HG03469 (cell line): ENCODE data around the gene ASIC2.

ENCODE experiments used
- ATAC-seq: cut with Tn5 transposase; IDR thresholded peaks from one replicate; pipeline ENCODE4 v1.9.1; 2021; ENCODE audit warnings: mild to moderate bottlenecking, moderate library complexity, moderate number of reproducible peaks; ENCODE audit not compliant: unreplicated experiment

The ASIC2 gene

DNA sequence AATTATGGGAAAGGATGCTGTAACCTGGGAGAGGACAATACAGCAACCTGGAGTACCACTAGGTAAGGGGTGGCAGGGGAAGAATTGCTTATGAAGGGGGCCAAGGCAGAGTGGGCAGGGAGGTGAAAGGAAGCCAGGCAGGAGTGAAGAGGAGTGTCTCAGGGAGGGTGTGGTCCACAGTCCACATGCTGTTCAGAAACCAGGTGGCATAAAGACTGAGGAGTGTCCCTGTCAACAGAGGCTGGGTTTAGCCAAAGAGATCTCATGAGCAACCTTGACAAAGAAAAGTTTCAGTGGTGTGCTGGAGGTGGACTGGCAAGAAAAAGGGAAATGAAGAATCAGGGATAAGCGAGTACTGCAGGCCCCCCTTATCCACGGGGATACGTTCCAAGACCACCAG, 213.0 kb downstream of the ASIC2 start:
- ATAC-seq = no peak

DNA sequence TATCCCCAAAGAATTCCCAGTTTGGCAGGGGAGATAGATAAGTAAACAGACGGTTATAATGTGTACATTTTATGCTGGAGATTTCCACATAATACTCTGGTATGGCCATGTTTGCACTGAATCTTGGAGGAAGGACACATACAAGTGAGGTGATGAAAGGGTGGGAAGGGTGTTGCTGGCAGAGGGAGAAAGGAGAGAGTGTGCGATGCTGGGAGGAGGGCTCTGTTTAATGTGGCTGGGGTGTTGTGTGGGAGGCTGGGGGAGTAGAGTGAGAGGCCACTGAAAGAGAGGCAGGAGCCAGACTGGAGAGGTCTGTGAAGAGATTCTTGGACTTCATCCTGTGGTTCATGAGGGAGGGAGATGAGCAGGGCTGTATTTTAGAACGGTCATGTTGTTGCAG, 213.9 kb downstream of the ASIC2 start:
- no peak for ATAC-seq

DNA sequence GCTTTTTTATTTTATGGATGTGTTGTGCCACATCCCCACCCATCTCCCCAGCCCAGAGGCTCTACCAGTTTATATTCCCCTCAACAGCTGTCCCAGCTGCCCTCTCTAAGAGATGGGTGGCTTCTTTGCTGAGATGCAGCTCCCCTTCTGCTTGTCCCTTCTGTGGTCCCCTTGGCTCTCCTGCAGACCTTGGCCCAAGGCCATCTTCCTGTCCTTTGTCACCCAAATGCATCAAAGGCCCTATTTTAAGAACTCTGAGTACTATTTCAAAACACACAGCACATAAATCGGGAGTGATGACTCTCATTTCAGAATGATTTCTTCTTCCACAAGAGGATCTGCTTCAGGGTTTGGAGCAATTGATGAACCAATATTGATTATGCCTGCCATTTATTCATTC, 216.1 kb downstream of the ASIC2 start:
- ATAC-seq = no peak

DNA sequence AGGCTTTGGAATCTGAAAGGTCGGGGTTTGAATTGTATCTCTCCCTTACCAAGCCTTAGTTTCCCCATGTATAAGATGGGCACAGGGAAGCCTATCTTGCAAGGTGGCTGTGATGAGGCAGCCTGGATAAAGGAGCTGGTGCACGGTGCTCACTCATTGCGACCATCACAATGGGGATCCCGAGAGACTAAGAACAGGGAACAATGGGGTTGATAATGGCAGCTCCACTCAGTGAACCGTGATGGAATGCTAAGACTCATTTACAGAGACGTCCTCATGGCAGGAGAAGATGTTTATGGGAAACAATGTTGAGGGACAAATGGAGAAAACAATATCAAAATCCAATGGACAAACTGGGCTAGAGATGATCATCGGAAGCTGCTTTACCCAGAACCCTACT, 219.7 kb downstream of the ASIC2 start:
- no peak for ATAC-seq

DNA sequence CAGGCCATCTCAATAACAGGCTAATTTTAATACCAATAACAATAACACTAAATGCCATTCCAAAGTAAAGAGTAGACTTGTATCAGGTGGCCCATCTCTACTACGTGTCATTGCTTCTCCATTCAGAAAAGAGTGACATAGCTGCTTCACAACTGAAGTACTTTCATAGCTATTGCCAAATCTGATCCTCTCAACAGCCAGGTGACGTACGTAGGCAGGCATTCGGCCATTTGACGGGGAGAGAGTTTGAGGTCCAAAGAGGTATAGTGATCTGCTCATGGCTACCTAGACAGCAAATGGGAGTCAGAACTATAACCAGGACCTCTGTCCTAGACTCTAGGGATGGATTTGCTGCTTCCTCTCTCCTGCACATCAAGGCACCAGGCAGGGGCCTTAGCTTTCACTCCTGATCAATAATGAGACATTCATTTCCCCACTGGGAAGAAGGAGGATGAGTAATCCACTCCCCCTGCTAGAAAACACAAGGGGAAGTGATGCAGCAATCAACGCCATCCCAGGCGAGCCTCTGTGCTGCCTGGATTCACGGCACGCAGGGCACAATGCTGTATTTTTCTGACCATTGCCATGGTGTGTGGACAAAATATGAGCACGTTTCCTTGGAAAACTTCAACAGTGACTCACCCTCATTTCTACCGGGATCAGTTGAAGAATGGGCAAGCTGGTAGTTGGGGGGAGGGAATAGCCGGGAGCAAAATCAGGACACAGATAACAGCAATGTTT, 220.5 kb downstream of the ASIC2 start:
- ATAC-seq = no peak

DNA sequence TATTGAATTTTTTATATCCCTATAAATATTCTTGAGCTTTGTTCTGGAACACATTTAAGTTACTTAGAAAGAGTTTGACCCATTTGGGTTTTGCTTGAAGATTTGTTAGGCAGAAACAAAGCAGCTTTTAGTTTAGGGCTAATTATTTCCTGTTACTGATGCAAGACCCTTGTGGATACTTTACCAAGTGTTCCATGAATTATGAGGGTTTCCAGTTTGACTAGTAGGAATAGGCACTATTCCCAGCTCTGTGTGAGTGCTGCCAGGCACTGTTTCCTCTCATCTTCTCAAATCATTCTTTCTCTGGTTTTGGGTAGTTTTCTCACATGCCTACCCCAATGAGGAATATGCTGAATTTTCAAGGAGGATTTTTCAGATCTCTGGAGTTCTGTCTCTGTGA, 221.4 kb downstream of the ASIC2 start:
- no peak for ATAC-seq

DNA sequence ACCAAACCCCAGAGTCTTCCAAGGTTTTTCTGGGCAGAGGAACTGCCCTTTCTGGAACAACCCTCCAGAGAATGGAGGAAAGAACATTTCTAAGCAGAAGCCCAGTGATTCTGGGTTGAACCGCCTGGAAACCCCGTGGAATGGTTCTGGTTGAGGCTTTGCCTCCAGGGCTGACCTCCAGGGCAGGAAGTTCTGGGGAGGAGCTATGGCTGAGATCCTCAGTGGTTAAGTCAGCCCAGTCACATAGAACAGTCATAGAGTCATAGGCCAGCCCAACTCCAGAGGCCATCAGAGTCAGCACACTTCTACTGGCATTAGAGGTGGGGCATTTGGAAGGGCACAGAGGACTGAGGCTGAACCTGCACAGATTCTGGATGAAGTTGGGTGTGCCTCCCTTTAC, 235.5 kb downstream of the ASIC2 start:
- ATAC-seq = no peak

DNA sequence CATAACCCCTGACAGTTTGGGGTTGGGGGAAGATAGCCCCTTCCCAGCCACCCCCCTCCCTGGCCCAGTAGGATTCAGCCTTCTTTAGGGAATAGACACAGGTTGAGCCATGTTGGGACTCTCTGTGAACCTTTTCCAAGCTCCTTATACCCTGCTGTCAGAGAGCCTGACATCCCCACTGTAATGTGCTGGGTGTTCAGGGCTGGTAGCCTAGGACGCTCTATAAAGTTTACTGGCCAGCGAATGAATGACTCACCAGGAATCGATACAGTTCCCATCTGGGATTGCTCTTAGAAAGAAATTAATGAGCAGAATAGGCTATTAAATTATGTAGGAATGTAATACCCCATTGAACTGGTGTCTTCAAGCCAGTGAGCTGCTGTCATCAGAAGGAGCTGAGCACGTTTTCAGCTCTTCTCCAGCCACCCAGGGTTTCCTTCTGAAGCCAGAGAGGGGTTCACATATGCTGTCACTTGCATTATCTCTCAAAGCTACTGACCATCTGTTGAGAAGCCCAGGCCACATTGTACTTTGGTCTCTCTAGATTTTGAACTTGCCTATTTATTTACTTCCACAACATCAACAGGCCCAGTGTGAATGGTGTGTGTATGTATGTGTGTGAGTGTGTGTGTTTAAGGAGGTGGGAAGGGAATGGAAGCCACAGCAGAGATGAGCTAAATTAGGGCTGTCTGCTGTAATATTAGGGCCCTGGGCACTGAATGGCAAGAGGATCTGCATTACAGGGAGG, 236.5 kb downstream of the ASIC2 start:
- no peak for ATAC-seq

DNA sequence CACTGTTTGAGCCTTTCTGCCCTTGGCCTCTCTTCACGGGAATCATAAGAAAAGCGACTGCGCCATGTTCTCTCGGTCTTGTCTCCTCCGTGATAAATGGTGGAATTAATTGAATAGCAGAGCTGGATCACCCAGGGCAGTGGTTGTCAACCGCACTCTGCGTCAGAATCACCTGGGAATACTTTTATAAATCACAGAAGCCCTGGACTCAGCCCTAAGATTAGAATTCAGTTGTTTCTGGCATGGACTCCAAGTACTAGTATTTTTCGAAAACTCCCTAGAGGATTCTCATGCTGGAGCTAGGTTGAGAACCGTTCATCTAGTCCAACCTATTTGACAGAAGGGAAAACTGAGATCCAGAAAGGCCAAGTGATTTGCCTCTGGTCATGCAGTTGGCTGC, 237.3 kb downstream of the ASIC2 start:
- no peak for ATAC-seq

DNA sequence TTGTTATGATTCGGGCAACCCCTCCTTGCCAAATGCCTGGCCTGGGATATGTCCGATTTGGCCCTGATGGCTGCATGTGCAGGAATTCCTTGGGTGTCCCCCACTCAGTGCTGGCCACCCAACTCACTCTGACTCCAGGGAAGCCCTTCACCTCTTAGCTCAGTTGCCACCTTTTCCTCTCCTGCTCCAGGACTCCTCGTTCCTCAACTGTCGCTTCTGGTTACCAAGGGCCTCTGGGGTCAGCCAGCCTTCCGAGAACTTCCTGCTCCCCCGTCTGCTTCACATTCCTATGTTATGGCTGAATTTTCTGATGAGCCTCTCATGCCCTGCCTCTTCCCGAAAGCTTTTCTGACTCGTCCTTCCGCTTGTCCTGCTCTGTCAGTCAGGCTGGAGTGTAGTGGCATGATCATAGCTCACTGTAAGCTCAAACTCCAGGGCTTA, 237.9 kb downstream of the ASIC2 start:
- ATAC-seq = no peak

DNA sequence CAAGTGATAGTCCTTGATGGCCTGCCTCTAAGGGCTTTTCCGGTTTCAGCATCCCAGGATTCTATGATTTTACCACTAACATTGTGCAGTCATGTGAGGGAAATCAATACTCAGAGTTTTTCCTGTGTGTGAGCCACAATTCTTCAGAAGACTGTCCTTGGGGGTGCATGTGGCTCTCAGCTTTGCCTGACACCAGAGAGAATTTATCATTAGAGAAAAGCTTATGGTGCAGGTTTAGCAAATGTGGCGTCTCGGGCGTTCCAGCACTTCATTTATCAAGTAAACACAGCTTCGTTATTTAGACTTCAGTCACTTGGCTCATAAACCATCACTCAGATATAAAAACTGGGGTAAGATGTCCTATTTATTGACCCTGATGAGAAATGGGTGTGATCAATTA, 238.7 kb downstream of the ASIC2 start:
- no peak for ATAC-seq

DNA sequence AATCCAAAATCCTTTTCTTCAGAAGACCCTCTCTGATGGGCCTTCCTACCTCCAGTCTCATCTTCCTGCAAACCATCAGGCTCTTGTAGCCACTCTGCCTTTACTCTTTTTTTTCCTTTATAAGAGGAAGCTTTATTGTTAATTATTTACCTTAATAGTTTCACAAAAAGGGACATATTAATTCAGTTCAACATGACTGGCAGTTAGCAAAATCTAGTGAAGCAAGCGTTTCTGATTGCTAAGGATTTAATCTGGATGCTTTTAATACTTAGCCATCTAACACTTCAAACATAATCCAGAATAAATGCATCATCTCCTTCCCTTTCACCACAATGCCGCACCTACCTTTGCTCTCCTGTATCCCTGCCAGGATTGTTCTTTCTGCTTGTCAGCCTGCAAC, 239.4 kb downstream of the ASIC2 start:
- no peak for ATAC-seq

DNA sequence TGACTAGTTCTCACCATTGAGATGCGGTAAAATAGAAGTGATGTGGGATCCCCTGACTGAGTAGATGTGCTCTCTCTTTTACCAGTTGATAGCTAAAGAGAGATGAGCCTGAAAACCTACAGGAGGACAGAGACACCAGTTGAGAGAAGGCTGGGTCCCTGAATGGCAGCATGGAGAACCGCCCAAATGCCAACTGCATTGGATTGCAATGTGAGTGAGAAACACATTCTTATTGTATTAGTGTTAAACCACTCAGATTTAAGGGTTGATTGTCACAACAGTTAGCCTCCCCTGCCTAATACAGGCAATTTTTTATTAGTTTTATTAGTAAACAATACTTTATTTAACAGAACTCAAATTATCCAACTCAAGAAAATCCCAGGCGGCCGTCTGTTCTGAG, 240.2 kb downstream of the ASIC2 start:
- ATAC-seq = no peak

DNA sequence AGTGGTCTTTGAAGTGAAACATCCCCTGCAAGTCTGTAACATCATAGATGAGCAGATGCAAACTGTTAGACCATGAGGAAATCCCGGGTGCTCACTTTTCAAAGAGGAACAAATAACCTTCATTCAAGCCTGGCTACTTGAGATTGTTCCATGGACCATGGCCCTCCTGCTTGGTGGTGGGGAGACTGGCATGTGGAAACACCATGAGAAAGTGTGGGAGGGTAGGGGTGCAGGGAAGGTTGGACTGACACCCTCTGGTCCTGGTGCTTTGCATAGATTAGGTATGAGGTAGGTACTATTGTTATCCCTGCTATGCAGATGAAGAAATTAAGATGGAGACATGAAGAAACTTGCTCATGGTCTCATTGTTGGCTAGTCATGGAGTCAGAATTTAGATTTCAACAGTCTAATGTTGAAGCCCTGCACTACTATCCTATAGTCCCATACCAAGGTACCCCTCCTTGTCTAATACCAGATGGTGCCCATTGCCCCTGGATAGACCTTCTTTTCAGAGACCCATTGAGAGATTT, 242.4 kb downstream of the ASIC2 start:
- ATAC-seq = no peak

DNA sequence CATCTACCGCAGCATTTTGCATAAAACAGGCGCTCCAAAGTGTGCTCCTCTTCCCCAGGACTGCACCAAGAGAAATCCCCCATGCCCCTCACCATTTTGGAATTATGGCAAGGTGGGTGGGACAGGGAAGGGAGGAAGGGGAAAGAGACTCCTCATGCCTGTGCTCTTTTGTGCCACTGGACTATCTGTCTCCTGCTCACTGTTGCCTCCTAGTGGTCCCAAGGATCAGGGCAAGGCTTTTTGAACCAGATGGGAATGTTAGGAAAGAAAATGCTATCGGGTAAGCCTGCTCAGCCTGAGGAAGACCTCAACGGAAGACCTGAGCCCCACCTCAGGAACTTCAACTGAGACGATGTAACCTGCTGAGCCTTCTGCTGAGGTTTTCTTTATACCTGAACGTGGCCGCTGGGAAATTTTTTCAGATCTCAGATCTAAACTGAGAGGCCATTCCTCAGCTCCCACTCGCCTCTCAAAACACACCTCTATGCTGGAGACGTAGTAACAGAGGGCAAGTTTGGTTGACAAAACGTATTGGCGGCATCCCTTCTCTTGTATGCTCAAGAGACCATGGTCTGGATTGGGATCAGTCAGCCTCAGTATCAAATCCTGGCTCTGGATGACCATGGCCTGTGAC, 243.2 kb downstream of the ASIC2 start:
- no peak for ATAC-seq

DNA sequence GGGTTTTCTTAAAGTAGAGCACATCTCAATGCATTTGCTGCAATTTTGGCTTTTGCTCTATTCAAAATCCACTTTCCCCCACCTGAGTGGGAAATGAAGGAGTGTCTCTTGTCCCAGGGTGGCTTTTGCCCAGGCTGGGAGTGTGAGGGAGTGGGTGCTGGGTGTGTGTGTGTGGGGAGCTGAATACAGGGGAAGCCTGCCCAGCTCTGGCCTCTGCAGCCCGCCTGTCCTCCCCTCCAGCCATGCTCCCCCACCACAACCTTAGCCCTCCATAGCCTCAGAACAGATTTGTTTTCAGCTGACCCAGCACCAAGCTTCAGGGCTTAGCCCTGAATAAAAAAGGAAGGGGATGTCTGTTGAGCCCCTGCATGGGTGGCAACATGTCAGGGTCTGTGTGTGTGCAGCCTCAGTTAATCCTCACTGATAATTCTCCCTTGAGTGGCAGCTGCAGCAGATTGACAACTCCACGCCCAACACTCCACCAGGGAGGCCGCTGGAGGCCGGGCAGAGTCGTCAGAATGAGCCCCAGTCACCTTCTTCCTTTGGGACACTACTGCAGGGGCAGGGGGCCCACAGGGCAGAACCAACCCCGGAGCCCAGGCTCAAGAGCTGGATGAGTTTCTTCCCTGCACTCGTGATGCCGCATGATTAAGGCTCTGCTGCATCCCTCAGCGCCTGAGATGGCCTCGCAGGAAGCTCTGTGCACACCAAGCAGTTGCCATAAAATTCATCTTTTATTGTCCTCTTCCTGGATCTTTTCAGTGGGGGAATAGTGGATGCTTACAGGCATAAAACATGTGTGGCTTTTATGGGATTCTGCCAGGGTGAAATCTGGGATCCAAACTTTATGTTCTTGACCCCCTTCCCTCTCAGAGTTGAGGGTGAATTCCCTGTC, 246.5 kb downstream of the ASIC2 start:
- ATAC-seq = no peak

DNA sequence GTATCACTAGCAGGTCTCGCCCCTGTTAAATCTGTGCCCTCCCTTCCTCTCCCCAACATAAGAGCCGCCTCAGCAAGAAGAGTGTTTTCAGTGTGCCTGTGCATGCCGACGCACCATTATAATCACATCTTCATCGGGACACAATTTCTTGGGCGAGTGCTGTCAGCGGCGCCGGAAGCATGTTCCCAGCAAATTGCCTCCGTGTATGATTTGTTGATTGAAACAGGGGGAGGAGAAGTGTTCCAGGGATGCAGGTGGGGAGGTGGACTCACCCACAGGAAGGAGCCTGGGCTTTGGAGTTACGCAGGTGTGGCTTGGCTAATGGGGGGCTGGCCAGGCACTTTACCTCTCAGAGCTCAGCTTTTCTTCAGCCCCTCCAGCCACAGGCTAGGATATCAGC, 247.9 kb downstream of the ASIC2 start:
- no peak for ATAC-seq

DNA sequence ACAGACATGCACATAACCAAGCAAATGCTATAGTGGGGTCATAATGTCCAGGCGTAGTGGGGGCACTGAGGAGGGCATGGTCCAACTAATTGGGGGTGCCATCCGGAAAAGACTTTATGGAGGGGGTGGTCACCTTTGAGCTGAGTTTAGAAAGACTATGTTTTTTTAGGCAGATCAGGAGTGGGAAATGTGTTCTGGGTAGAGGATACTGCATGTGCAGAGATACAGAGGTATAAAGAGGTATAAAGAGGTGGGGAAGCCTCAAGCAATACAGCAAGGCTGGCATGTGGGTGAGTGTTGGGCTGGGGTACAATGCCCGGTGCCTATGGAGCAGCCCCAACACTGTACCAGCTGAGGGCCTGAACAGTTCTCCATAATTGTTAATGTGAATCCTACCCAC, 248.3 kb downstream of the ASIC2 start:
- ATAC-seq = no peak

DNA sequence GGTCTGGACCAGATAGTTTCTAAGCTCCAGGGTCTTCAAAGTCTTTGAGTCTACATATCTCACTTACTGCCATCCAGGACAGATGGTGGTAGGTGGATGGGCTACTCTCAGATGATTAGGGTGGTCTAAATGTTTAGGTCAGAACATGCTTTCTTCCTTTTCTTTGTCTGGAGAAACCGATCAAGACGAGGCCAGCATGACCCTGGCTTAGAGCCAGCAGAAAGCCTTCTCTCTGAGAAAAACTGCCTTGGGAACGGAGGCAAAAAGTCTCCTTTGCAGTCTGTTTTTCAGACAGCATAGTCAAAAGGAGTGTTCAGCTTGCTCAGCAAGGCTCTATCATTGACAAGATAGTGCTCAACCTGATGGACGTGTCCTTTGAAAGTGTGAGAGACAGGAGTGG, 252.6 kb downstream of the ASIC2 start:
- ATAC-seq = no peak

DNA sequence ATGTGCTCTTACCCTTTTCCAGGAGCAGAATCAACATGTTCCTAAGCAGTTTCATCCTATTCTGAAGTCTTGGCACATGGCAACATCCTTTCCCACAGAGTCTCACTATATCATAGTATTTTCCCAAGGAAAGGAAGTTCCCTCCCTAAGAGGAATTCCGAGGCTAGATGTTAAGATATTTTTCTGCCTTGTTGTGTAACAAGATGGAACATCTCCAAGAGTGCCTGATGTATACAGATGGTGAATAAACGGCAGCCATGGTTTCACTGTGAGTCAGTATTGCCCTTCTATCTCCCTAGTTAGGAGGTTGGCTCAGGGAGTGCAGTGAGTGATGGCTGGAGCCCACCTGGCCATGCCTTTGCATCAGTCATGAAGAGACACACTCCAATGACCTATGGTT, 253.2 kb downstream of the ASIC2 start:
- ATAC-seq = no peak

DNA sequence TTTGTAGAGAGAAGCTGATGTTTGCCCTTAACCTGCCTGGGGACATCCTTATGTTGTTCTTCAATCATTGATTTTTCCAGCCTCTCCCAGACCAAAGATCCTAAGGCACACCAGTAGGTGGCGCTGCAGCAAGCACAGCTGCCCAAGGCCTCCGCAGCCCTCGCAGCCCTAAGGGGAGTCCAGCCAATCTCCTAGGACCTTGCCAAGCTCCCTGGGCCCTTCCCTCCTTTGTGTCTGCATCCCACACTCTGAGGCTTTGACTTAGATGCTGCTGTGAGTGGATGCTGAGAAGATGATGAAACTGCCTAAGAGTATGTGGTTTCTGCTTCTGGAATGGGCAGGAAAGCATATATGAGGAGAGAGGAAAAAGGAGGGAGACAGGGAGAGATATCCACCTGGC, 254.4 kb downstream of the ASIC2 start:
- ATAC-seq = no peak
